Activated CD8-positive, alpha-beta memory T cell treated with anti-CD3 and anti-CD28 coated beads for 1 hour (primary cell): Measurements from ENCODE around the gene SLC16A4.
"Not testable (repeated sequence)": the region's sequence is repeated elsewhere in the genome, so short reads cannot be mapped to it uniquely, and the experiment has no call there.

Source experiments
- DNase-seq, 2 donors: peaks; one replicate each; pipeline ENCODE4 v3.0.0-alpha.2; 2020; ENCODE audit warnings: low read depth in 1 of 2; ENCODE audit errors: extremely low read depth in 1 of 2

The SLC16A4 gene

DNA sequence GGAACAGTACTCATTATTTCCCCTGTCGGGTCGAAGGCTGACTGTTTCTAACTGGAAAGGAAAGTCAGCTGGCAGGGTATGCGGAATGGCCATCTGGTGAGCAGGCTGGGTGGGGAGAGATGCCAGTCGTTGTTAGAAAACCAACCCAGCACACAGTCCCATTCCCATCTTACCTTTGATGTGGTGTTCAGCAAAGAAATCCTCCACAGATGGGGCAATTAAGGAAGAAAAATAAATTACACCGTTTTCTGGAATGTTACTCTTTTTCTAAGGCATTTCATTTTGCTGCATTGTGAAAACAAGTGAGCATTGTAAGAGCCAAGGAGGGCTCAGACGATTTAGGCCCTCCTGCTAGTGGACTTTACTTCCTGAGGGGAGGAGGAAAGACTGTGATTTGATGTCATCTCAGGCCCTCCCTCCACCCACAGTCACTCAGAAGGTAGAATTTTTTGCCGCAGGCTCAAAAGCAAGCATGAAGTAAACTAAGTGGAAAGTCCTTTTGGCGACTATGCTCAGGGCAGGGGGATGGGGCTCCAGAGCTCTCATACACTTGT lies at the start of gene SLC16A4:
Gene SLC16A4, minus strand, starts transcription at position 335 of the 554 bp plus-strand sequence. CDS start 1,703 bp downstream, outside the sequence.
- no peak for DNase-seq

DNA sequence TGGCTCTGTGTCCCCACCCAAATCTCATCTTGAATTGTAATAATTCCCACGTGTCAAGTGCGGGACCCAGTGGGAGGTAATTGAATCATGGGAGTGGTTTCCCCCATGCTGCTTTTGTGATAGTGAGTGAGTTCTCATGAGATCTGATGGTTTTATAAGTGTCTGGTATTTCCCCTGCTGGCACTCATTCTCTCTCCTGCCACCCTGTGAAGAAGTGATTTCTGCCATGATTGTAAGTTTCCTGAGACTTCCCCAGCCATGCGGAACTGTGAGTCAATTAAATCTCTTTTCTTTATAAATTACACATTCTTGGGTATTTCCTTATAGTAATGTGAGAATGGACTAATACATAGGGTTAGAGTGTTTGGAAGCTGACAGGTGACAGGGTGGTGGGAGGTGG lies 49.0 kb upstream of the SLC16A4 start:
- DNase-seq = not testable (repeated sequence)

DNA sequence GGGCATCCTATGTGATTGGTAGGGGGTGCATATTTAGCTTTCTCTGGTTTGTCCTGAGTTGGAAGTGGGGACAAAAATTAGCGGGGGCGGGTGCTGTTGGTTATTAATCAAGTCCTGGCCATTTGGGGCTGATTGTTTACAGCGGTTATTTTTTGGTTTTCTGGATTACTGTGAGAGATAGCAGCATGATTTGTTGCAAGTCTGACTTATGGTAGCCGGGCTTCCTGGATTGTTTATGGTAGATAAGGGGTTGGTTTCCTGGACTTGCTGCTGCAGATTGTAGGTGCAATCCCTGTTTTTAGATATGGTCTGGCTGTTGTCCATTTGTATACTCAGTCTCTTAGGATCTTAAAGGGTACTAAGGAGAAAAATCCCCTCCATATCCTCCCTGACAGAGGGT lies 48.1 kb upstream of the SLC16A4 start:
- no peak for DNase-seq

DNA sequence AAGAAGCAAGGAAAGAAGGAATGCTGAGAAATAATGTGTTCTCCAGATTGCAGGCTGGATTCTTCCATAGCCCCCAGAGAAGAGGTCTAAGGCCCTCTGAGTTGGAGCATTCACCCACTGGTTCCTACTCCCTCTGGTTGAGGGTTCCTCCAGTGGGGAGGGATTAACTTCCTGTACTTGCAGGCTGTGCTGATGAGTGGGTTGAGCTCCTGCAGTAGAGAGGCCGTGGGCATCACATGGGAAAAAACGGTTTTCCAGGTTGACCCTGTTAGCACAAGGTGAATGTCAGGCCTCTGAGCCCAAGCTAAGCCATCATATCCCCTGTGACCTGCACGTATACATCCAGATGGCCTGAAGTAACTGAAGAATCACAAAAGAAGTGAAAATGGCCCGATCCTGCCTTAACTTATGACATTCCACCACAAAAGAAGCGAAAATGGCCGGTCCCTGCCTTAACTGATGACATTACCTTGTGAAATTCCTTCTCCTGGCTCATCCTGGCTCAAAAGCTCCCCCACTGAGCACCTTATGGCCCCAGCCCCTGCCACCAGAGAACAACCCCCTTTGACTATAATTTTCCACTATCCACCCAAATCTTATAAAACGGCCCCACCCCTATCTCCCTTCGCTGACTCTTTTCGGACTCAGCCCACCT lies 46.9 kb upstream of the SLC16A4 start:
- DNase-seq = not testable (repeated sequence)

DNA sequence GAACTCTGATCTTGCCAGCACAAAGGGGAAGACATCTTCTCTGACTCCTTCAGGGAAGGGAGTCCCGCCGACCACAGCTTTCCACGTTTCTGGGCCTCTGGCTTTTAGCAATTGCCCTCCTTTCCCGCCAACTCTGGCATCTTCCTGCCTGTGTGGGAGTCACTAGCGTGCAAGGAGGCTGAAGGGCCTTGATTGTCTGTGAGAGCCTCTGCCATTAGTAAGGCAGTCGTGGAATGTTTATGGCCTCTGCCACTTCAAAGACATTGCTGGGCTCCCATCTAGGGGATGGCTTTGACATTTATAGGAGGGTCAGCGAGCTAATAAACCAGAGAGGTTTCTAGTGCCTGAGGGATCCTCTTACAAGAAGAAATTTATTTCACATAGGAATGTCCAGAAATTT lies 45.8 kb upstream of the SLC16A4 start:
- DNase-seq = no peak

DNA sequence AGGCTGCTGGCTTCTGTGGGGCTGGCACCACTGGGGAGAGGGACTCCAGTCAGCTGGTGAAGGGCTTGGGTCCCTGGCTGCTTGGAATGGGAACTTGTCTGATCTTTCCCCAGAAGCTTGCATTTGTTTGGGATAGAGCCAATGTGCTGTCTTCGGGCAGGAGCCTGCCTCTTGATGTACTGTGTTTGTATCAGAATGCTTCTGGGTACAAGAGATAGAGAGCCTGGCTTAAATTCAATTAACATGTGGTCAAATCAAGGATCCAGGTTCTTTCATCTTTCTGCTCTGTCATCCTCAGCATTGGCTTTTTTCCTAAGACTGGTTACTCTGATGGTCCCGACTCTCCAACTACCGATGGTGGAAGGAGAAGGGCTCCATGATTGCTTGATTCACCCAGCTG lies 44.1 kb upstream of the SLC16A4 start:
- DNase-seq = no peak

DNA sequence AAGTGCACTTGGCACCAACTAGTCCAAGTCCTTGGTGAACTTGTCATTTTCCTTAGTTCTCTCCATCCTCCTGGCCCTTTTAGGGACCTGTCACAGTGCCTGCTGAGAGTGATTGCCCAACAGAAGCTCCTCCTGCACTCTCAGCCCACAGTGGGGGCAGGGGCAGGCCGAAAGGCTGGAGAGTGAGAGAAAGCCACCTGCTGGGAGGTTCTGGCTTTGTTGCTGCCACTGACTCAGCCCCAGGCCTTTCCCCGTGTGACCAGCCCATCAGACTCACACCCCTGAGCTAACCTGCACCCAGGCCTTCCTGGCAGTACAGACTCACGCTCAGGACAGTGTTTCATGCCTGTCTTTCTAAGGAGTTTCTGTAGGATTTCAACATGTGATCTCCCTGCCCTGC lies 43.0 kb upstream of the SLC16A4 start:
- DNase-seq = no peak

DNA sequence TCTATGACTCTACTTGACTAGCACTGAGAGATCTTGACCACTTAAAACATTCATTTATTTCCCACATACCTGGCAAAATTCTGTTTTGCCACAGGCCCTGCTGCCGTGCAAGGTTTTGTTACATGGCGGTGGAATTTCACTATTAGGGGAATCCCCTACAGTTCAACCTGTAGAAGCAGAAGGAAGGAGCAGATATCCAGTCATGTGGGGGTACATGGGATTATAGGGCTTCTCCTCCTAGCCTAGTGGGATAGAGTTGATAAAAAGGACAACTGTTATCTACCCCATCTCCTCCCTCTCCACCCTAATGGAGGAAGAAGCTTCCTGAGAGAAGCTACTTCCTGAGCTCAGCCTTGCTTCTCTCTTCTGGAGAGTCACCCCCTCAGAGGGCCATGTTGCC lies 42.4 kb upstream of the SLC16A4 start:
- no peak for DNase-seq

DNA sequence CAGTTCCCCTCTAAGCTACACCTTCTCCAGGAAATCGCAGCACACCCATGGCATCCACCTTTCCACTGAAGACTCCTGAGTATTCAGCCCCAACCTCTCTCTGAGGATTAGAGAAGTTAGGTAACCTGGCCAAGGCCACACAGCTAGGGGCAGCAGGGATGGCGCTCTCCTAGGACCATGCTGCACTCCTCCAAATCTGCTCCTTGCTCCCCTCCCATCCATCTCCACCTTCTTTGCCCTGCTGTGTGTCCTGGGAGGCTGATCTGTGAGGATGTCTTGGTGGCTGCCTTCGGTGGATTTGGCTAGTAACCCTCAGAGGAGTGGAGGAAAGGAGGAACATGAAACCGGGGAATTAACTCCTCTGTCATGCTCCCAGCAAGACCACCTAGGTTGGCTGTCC lies 40.1 kb upstream of the SLC16A4 start:
- DNase-seq = no peak

DNA sequence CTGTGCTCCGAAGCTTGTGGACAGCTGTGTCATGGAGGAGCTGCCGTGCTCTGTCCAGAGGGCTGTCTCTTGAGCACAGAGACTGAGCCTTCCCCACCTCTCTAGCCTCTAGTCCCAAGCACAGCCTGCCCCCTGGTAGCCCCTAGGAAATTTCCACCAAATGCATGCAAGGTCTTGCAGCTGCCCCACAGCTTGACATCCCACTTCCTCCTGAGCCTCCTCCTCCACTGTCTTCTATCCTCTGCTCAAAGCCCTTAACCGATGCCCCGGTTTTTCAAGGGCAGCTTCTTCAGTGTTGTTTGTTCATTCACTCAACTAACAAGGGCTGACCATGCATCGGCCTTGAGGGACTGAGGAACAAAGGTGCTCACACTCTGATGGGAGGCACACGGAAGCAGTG lies 39.5 kb upstream of the SLC16A4 start:
- no peak for DNase-seq

DNA sequence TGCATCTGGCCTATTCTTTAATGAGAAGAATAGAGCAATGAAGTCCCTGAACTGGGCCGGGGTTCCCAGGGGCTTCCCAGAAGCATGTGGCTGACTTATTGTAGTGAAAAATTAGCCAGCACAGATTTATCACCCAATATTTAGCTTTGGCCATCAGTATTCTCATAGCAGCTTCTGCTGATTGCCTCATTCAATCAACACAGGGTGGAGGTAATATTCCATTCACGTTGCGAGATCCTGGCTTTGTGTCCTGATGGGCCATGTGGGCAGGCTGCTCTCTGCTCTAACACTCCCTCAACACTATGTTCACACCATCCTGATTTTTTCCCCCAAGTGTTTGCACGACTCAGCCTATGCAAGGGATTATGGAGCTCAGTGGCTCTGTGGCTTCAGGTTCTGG lies 38.1 kb upstream of the SLC16A4 start:
- no peak for DNase-seq

DNA sequence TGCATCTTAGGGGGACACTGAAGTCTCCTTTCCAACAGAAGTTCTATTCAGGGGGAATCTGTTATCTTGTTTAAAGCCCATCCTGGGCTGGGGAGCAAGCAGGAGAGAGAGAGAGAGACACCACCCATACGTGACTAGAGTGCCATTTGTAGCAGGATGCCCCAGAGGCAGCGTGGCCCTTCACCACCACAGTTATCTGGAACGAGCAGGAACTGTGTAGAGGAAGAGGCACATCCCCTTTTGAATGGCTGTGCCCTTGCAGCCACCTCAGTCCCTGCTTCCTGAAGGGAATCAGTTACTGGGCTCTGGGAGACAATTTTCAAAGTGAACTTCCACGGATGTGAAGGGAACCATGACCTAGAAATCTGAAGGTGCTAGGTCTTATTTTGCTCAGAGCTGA lies 36.0 kb upstream of the SLC16A4 start:
- DNase-seq = no peak

DNA sequence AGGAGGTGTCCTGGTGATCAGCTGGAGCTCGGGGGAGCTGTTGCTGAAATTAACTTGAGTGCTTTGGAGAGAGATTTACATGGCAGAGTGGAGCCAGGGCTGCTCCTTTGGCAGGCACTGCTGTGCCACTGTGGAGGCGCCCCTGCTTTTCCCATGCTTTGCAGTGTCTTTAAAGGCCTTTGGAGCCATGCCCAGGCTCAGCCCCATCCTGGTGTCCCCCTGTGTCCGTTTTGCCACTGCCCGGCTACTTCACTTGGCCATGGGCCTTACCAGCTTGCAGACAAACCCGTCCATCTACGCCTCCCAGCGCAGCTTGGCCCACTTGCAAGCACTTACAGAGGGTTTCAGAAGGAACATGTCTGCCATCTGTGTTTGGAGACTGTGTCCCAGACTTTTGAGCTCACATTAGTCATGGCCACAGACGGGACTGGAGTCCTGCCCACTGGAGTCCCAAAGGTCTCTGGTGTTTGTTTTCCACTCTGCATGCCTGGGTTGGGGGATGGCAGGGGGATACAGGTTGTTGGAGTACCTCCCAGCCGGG lies 34.9 kb upstream of the SLC16A4 start:
- no peak for DNase-seq

DNA sequence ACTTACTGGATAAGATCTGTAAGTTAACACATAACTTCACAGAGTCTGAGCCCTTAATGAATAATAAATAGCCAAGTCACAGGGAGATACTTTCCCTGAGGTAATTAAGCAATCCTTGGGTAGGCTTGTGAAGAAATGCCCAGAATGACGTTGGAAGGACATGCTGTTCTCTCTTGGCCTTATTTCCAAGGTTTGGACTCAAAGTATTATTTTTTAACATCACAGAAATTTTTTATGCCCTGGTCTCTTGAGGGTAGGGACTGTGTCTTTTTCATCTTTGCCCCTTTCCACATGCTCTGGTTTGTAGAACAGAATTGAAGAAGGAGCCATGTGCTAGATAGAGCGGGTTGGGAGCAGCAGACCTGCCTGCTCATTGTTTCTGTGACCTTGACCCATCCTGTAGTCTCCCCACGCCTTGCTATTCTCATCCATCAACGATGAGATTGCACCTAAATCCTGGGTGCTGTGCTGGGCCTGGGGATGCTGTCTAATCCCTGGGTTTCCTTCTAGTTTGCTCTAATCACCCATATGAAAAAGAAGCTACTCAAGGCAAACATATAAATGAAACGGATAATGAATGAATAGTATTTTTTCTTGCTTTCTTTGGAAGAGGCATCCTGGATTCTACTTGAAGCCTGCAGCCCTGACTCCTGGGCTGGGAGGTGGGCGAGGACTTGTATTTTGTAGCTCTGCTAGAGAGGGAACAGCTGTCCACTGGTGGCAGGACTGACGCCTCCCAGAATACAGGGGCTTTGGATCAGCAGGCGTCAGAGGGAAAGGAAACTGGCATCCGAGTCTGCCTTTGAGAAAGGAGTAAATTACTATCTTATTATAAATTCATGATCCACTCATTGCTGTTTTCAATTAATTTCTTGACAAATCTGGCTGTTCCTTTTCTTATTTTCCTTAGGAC lies 34.1 kb upstream of the SLC16A4 start:
- DNase-seq = no peak

DNA sequence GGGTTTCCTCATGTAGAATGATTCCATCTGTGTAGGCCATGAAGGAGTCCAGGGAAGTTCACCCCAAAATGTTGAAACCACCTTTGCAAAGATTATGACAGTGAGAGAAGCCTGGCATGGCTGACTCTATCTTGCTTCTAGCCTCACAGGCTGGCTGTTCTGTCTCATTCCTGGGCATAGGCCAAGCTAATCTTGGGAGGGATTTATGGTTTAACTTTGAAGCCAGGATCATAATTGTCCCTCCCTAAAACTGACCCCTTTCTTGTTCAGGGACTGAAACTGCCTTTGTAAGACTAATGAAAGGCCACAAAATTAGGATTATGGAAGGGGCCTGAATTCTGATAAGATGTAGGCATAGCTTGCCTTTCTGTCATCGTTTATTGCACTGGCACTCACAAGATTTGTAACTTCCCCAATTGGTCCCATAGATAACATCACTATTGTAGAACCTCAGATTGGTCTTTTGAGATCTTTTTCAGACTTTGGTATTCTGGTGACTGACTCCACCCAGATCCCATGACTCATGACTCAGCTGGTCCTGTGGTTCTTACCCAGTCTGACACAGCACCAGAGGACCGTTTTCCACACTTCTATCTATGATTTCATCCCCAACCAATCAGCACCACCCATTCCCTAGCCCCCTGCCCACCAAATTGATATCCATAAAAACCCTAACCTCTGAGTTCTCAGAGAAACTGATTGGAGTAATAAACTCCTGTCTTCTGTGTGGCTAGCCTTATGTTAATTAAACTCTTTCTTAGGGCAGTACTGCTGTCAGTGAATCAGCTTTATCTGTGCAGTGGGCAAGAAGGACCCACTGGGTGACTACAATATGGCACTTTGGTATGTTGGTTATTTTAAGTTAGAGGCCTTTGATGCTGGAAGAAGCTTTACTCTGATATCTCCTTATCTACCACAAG lies 30.3 kb upstream of the SLC16A4 start:
- no peak for DNase-seq

DNA sequence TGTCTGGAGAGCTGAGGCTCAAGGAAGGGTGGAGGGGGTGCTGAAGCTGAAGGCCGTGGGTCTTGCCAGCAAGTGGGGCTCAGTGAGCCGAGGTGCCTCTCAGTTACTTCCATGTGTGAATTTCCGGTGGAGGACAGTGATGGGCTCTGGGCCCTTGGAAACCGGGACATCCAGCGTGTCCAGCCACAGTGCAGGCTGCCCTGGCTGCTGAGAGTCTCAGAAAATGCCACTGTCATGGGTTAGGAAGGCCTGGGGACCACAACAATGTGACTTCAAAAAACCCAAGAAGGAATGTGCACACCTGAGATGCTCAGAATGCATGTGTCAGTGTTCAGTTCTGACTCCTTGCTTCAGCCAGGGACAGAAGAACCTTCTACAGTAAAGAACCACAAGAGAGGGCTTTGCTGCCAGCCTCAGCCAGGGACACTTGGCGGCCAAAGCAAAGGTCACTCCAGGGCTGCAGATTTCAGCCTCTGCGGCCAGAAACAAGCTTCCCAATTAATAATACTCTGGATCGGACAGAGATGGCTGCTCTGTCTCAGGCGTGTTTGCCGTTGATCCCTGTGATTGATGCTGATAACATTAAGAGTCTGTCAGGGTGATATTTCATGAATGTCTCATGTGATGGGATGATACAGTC lies 29.3 kb upstream of the SLC16A4 start:
- DNase-seq = no peak

DNA sequence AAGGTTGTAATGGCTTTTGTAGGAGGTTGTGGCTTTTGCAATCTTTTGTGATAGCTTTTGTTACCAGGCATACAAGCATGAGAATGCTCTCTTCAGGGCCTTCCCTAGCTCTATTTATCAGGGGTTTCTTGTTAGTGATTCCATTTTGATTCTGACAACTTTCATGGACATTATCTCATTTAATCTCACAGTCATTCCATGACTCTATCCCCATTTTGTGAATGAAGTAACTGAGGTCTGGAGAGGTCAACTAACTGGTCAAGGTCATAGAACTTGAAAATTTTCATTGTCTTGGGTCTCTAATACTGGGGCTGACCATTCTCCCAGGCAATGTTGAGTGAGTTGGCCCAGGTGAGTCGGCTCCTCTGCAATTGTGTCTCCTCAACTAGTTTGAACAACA lies 27.9 kb upstream of the SLC16A4 start:
- no peak for DNase-seq

DNA sequence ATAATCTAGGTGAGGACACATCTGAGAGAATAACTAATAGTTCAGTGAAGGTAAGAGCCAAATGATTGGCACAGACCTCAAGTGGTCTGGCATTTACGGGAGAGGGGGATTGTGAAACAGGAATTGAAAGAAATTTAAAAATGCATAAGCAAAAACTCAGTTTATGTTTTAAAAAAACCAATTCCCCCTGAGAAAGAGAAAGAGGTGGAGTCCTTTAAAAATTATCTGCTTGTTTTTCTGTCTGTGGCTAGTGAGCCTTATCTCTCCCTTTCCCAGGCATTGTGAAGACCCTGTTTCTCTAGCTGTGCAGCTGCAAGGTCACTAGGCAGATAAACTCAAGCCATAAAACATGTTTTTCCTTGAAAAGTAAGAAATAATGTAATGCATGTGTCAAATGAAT lies 22.2 kb upstream of the SLC16A4 start:
- not testable (repeated sequence) for DNase-seq

DNA sequence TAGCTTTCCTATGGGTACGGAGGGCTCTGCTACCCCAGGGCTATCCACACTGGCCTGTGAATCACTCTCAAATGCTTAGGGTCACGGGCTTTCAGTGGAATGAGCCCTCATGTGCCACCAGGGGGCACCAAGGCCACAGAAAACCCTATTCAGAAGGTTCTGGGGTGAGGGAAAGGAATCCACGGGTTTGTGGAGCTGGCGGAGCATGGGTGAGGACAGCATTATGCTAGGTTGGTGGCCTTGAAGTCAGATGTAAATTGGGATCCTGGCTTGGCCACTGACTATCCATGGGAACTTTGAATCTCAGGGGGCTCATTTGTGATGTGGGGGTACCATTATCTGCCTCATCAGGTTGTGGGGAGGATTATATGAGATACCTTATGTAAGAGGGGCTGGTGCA lies 21.8 kb upstream of the SLC16A4 start:
- peak in 1 of 2 donors; percentile 29 for DNase-seq

DNA sequence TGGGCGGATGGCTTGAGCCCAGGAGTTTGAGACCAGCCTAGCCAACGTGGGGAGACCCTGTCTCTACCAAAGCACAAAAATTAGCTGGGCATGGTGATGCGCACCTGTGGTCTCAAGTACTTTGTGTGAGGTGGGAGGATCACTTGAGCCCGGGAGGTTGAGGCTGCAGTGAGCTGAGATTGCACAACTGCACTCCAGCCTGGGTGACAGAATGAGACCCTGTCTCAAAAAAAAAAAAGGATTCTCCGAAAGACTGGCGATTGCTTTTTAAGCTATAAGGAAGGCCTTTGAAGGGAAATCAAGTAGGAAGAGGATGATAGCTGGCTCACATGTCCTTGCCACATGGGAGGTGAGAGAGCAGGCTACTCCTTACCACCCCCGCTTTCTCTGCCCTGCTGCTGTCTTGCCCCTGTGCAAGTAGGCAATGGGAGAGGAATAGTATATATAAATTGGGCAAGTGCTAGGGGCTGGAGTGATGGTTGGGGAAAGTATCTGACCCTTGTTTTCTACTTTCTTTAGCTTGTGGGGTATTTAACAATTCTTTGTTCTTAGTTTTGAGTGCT lies 20.4 kb upstream of the SLC16A4 start:
- DNase-seq = no peak
